ENCODE data around the gene METTL8.

The METTL8 gene

DNA sequence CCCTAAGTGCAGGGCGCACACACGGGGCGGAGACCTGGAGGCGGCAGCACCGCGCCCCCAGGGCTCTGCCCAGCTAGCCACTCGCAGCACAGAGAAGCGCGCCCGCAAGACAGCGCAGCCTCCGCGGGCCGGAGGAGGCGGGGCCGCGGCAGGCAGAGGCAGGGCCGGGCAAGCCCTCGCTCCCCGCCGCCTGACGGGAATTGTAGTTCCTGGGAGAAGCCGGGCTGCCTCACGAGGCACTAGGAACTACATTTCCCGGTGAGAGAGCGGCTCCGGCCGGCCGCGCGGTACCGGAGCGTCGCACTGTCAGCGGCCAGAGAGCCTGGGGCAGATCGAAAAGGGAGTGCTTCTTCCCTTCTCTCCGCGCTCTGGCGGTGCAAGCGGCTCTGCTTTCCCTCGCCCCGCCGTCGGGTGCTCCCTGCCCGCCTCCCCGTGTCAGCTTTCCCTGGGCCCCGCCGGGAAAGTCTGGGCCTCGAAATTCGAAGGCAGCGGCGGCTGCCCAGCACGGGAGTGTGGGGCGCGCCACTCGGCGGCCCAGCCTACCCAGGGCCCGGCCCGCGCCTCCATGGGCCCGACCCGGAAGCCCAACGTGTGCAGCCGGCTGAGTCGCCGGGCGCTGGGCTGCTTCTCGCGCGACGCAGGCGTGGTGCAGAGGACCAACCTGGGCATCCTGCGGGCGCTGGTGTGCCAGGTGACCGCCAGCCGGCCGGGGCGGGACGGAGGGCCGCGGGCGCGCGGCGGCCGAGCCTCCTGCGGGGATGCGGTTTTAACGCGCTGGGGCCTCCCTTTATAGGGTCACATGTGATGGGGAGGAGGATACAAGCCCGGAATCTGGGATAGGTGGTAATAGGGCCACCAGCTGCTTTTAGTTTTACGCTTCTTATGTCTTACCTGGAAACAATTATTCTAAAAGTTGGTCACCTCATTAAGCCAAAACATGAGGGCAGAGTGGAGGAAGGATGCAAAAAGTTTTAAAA, 511 bp upstream of the METTL8 start, which contains the start of gene DCAF17:
TSS of gene DCAF17 (plus strand) at position 214 of the 977 bp plus-strand sequence. CDS start at position 566, 352 bp downstream.
- Histone ChIP-seq H3K4me1 (ENCODE audit: low read length) (peaks cover 13% of the 10 kb centered on the region), H3K79me2 (ENCODE audit: low read length) (peaks cover 30% of the 10 kb centered on the region), H3K9me2 (replicated peaks; ENCODE audit: insufficient read depth, low read length) (no peaks in the 10 kb centered on the region), H3K4me3 (ENCODE audit: low read length) (peak within 1 kb of the TSS; percentile 80), H3K27ac (ENCODE audit: low read length) (peak within 1 kb of the TSS; percentile 99), H3F3A (ENCODE audit: insufficient read depth, low read length) (peaks cover 19% of the 10 kb centered on the region), H3K9ac (ENCODE audit: low read length) (peak within 1 kb of the TSS; percentile 97), H3K4me2 (ENCODE audit: low read depth, low read length) (peak within 1 kb of the TSS; percentile 91), H3K36me3 (replicated peaks; ENCODE audit: insufficient read depth, low read length) (no peaks in the 10 kb centered on the region), H4K20me1 (ENCODE audit: insufficient read depth, low read length) (no peaks in the 10 kb centered on the region), H3K27me3 (replicated peaks; ENCODE audit: insufficient read depth, low read length) (no peaks in the 10 kb centered on the region), H2AFZ (ENCODE audit: low read length) (peak within 1 kb of the TSS; percentile 87), H3K9me3 (replicated peaks; ENCODE audit: insufficient read depth, low read length) (no peaks in the 10 kb centered on the region)
- TF ChIP-seq EZH2phosphoT487 (IDR thresholded peaks at IDR 0.05; ENCODE audit: low read length) (no peak), EZH2 (optimal IDR thresholded peaks at IDR 0.05; ENCODE audit: low read depth, low read length) (no peak)
- TF ChIP-seq, protein P1, sequence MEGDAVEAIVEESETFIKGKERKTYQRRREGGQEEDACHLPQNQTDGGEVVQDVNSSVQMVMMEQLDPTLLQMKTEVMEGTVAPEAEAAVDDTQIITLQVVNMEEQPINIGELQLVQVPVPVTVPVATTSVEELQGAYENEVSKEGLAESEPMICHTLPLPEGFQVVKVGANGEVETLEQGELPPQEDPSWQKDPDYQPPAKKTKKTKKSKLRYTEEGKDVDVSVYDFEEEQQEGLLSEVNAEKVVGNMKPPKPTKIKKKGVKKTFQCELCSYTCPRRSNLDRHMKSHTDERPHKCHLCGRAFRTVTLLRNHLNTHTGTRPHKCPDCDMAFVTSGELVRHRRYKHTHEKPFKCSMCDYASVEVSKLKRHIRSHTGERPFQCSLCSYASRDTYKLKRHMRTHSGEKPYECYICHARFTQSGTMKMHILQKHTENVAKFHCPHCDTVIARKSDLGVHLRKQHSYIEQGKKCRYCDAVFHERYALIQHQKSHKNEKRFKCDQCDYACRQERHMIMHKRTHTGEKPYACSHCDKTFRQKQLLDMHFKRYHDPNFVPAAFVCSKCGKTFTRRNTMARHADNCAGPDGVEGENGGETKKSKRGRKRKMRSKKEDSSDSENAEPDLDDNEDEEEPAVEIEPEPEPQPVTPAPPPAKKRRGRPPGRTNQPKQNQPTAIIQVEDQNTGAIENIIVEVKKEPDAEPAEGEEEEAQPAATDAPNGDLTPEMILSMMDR (IDR thresholded peaks at IDR 0.05; ENCODE audit: low read length), result no peak
- peak; percentile 98 for DNase-seq

DNA sequence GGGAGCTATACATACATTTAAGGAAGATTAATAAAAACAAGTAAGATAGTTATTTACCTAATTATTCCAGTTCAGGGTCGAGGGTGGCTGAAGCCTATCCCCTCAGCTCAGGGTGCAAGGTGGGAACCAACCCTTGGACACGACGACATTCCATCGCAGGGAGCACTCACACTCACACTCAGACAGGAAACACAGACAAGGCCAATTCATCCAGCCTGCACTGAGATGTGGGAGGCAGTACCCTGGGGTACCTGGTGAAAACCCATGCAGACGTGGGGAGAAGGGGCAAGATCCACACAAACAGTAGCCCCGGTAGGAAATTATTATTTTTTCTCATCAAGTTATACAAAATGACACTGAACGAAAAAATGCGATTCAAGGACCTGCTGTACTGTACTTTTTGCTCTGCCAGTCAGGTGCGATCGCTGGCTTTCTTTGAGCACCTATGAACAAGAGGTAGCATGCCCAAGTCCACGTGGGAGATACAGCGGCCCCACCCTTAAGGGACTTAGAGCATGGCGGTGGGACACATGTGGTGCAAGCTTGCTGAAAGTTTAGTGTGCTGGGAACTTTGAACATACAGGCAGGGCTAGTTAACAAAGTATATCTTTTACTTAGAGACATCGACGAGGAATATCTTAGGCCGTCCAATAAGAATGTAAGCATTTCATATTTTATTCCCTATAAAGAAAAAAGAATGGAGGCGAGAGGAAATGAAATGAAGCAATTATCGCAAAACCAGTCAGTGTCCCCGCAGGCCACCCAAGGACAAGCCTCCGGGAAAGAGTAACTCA, 624 bp downstream of the METTL8 start:
- Histone ChIP-seq H3F3A (ENCODE audit: insufficient read depth, low read length) (peaks cover 19% of the 10 kb centered on the region), H2AFZ (ENCODE audit: low read length) (peak overlapping the region; percentile 85), H3K27me3 (replicated peaks; ENCODE audit: insufficient read depth, low read length) (no peaks in the 10 kb centered on the region), H3K9ac (ENCODE audit: low read length) (peak overlapping the region; percentile 77), H3K4me2 (ENCODE audit: low read depth, low read length) (peak overlapping the region; percentile 91), H4K20me1 (ENCODE audit: insufficient read depth, low read length) (no peaks in the 10 kb centered on the region), H3K4me3 (ENCODE audit: low read length) (peak overlapping the region; percentile 80), H3K27ac (ENCODE audit: low read length) (peak overlapping the region; percentile 99), H3K9me3 (replicated peaks; ENCODE audit: insufficient read depth, low read length) (no peaks in the 10 kb centered on the region), H3K9me2 (replicated peaks; ENCODE audit: insufficient read depth, low read length) (no peaks in the 10 kb centered on the region), H3K79me2 (ENCODE audit: low read length) (peaks cover 33% of the 10 kb centered on the region), H3K4me1 (ENCODE audit: low read length) (peaks cover 13% of the 10 kb centered on the region), H3K36me3 (replicated peaks; ENCODE audit: insufficient read depth, low read length) (no peaks in the 10 kb centered on the region)
- TF ChIP-seq EZH2phosphoT487 (IDR thresholded peaks at IDR 0.05; ENCODE audit: low read length) (no peak), EZH2 (optimal IDR thresholded peaks at IDR 0.05; ENCODE audit: low read depth, low read length) (no peak)
- TF ChIP-seq, protein P1 (IDR thresholded peaks at IDR 0.05; ENCODE audit: low read length), result no peak
- DNase-seq, result peak; percentile 74

- H3K4me2 ChIP-seq (ENCODE audit: low read depth, low read length), result peak overlapping the region; percentile 91
- H2AFZ ChIP-seq (ENCODE audit: low read length), result peak overlapping the region; percentile 85
- H3K27ac ChIP-seq (ENCODE audit: low read length), result no peak overlapping the region
- H3F3A ChIP-seq (ENCODE audit: insufficient read depth, low read length), result peaks cover 19% of the 10 kb centered on the region
- TF ChIP-seq EZH2 (optimal IDR thresholded peaks at IDR 0.05; ENCODE audit: low read depth, low read length) (no peak), EZH2phosphoT487 (IDR thresholded peaks at IDR 0.05; ENCODE audit: low read length) (no peak)
- TF ChIP-seq, protein P1 (IDR thresholded peaks at IDR 0.05; ENCODE audit: low read length), result no peak
- no peaks in the 10 kb centered on the region for H3K27me3 ChIP-seq (replicated peaks; ENCODE audit: insufficient read depth, low read length)
- H3K9me3 ChIP-seq (replicated peaks; ENCODE audit: insufficient read depth, low read length), result no peaks in the 10 kb centered on the region
- H4K20me1 ChIP-seq (ENCODE audit: insufficient read depth, low read length), result no peaks in the 10 kb centered on the region
- H3K9me2 ChIP-seq (replicated peaks; ENCODE audit: insufficient read depth, low read length), result no peaks in the 10 kb centered on the region
- peak overlapping the region; percentile 80 for H3K4me3 ChIP-seq (ENCODE audit: low read length)
- peaks cover 36% of the 10 kb centered on the region for H3K79me2 ChIP-seq (ENCODE audit: low read length)
- peak overlapping the region; percentile 77; the same call in 1 of the 2 replicates for H3K9ac ChIP-seq (ENCODE audit: low read length)
- DNase-seq, result no peak
- H3K4me1 ChIP-seq (ENCODE audit: low read length), result peaks cover 13% of the 10 kb centered on the region
- no peaks in the 10 kb centered on the region for H3K36me3 ChIP-seq (replicated peaks; ENCODE audit: insufficient read depth, low read length)
Measured at GRCh38 chr2:171432206-171432968, 1.4 kb downstream of the METTL8 start.

Data from MM.1S (cell line).